Peyer's patch (tissue), 4 donors: Measurements from ENCODE around the gene COMMD7. TPM values are rescaled to one million over a fixed set of nuclear protein-coding genes. Genes with fewer than 3 reads are reported as not detected.

Experiments
- DNase-seq, 3 donors: peaks; one replicate each; pipeline ENCODE4 v3.0.0-alpha.2; 2017 to 2019
- H3K27ac ChIP-seq, 4 donors: fragments of 200-600 bp; sonication (generic); one replicate each; pipeline ENCODE4 v1.5.1; 2016 to 2019
- H3K27me3 ChIP-seq, 2 donors: fragments of 200-600 bp; sonication (generic); one replicate each; pipeline ENCODE4 v1.5.1; 2019
- H3K36me3 ChIP-seq, 3 donors: fragments of 200-600 bp; sonication (generic); one replicate each; pipeline ENCODE4 v1.5.1; 2016 to 2019
- H3K4me1 ChIP-seq, 4 donors: fragments of 200-600 bp; sonication (generic); one replicate each; pipeline ENCODE4 v1.5.1; 2016 to 2019
- H3K4me3 ChIP-seq, 4 donors: fragments of 200-600 bp; sonication (generic); 1 replicate in 3 of 4; 2 replicates in 1 of 4; pipeline ENCODE4 v1.5.1; 2016 to 2019; ENCODE audit warnings: mild to moderate bottlenecking in 1 of 4
- H3K9me3 ChIP-seq, 4 donors: fragments of 200-600 bp; sonication (generic); one replicate each; pipeline ENCODE4 v1.5.1; 2016 to 2019; ENCODE audit warnings: mild to moderate bottlenecking in 1 of 4
- CTCF ChIP-seq, 6 experiments: fragments of 450-650 bp in 4 of 6; fragments of 200-600 bp in 2 of 6; sonication (generic) in 1 of 6; IDR thresholded peaks; one replicate each; pipeline ENCODE4 v1.5.1; 2017 to 2019; ENCODE audit warnings: antibody characterized with exemption in 6 of 6, mild to moderate bottlenecking in 3 of 6, moderate library complexity in 1 of 6
- POLR2A ChIP-seq, 2 donors: fragments of 450-650 bp; IDR thresholded peaks; one replicate each; pipeline ENCODE4 v1.5.1; 2017; ENCODE audit warnings: antibody characterized with exemption in 2 of 2, mild to moderate bottlenecking in 2 of 2, moderate library complexity in 2 of 2
- total RNA-seq, 4 donors: library from RNA; depleted of rRNA; stranded (reverse); fragments of >200 nt; gene quantifications; one replicate each; pipeline ENCODE4 v1.1.0, GENCODE V29; 2016

The COMMD7 gene
- 10 to 100 TPM in 2 of 4 donors, 1 to 10 TPM in 2; 7.9 to 16.3 (median 10.5) TPM for total RNA-seq

GRCh38 chr20:32743237-32744112 lies at the start of gene COMMD7:
Gene COMMD7, minus strand, starts transcription at chr20:32743467. Its CDS starts 76 bp downstream, at chr20:32743391.
- Histone ChIP-seq H3K36me3 (no peaks in the 10 kb centered on the region), H3K27ac (peak within 1 kb of the TSS; percentile 73 to 87 (median 83)), H3K4me1 (peaks cover 0 to 13% (median 4%) of the 10 kb centered on the region in 4 donors), H3K27me3 (no peaks in the 10 kb centered on the region), H3K4me3 (peak within 1 kb of the TSS; percentile 85 to 98 (median 94)), H3K9me3 (no peaks in the 10 kb centered on the region)
- peak; percentile 75 to 83 (median 77) for DNase-seq
- TF ChIP-seq POLR2A (IDR thresholded peaks at IDR 0.05) (no peak), CTCF (IDR thresholded peaks at IDR 0.05) (no peak)

GRCh38 chr20:32792731-32793458 lies 49.6 kb upstream of the COMMD7 start:
- Histone ChIP-seq H3K9me3 (no peaks in the 10 kb centered on the region), H3K36me3 (no peaks in the 10 kb centered on the region), H3K27me3 (no peaks in the 10 kb centered on the region), H3K4me1 (no peaks in the 10 kb centered on the region), H3K4me3 (no peak overlapping the region), H3K27ac (peak overlapping the region in 1 of 4 donors; percentile 6)
- no peak for DNase-seq
- no peak for TF ChIP-seq CTCF (IDR thresholded peaks at IDR 0.05)
- no peak for TF ChIP-seq POLR2A (IDR thresholded peaks at IDR 0.05)

- DNase-seq = peak in 1 of 3 donors; percentile 25
- H3K4me1 ChIP-seq = no peaks in the 10 kb centered on the region
- H3K4me3 ChIP-seq = no peak overlapping the region
- TF ChIP-seq CTCF (IDR thresholded peaks at IDR 0.05) = no peak
- TF ChIP-seq POLR2A (IDR thresholded peaks at IDR 0.05) = no peak
- H3K36me3 ChIP-seq = no peaks in the 10 kb centered on the region
- no peaks in the 10 kb centered on the region for H3K27me3 ChIP-seq
- no peaks in the 10 kb centered on the region for H3K9me3 ChIP-seq
- H3K27ac ChIP-seq = peak overlapping the region in 1 of 4 donors; percentile 6
These were observed 49.0 kb upstream of the COMMD7 start for GRCh38 chr20:32792316-32792715.

- Histone ChIP-seq H3K36me3 (no peaks in the 10 kb centered on the region), H3K4me3 (no peak overlapping the region), H3K4me1 (no peaks in the 10 kb centered on the region), H3K27ac (no peak overlapping the region), H3K27me3 (no peaks in the 10 kb centered on the region), H3K9me3 (no peaks in the 10 kb centered on the region)
- DNase-seq = no peak
- TF ChIP-seq CTCF (IDR thresholded peaks at IDR 0.05) = no peak
- TF ChIP-seq POLR2A (IDR thresholded peaks at IDR 0.05) = no peak
These were observed 47.4 kb upstream of the COMMD7 start for GRCh38 chr20:32790751-32791057.

GRCh38 chr20:32789896-32790750 lies 46.9 kb upstream of the COMMD7 start:
- Histone ChIP-seq H3K27ac (no peak overlapping the region), H3K4me1 (no peaks in the 10 kb centered on the region), H3K9me3 (no peaks in the 10 kb centered on the region), H3K36me3 (no peaks in the 10 kb centered on the region), H3K4me3 (no peak overlapping the region), H3K27me3 (no peaks in the 10 kb centered on the region)
- TF ChIP-seq CTCF (IDR thresholded peaks at IDR 0.05) (peak; percentile 82 to 99 (median 92)), POLR2A (IDR thresholded peaks at IDR 0.05) (no peak)
- peak; percentile 66 to 89 (median 74) for DNase-seq
